ENCODE data around the gene CYB5R3. TPM values are rescaled to one million over a fixed set of nuclear protein-coding genes. Genes with fewer than 3 reads are reported as not detected.
"Not testable (repeated sequence)": the region's sequence is repeated elsewhere in the genome, so short reads cannot be mapped to it uniquely, and the experiment has no call there.

Gene CYB5R3
- total RNA-seq, 1 experiment from 2014 or later, result 85.4 TPM

DNA sequence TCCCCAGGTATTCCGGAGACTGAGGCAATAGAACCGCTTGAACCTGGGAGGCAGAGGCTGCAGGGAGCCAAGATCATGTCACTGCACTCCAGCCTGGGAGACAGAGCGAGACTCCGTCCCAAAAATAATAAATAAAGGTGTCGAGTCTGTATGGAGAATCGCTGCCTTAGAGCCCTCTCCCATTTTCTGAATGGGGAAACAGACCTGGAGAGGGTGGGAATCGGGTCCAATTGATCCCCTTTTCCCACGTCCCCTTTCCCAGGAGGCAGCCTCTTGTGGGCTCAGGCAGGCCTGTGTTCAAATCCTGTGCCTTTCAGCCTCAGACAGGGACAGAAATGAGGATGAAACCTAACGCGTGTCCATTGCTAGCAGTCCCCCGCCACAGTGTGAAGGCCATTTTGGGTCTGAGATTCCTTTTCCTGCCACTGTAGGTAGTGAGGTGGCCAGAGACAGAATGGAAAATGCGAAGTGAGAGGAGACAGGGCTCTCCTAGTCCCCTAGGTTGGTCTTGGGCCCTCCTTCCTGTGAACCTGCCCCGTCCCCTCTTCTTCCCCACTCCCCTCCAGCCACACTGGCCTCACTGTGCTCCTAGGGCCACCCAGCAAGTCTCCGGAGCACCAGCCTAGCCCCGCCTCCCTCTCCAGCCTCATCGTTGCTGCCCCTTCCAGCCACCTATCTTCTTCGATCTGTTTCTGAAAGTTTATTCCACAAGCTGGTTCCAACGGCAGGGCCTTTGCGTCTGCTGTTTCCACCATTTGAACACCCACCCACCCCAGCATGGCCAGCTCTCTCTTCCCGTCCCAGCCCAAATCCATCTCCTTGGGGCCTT is 31.8 kb downstream of the CYB5R3 start (continued):
- no peak for TF ChIP-seq SMAD3 (CRISPR knock-in tag; IDR thresholded peaks at IDR 0.05; ENCODE audit: borderline replicate concordance)

DNA sequence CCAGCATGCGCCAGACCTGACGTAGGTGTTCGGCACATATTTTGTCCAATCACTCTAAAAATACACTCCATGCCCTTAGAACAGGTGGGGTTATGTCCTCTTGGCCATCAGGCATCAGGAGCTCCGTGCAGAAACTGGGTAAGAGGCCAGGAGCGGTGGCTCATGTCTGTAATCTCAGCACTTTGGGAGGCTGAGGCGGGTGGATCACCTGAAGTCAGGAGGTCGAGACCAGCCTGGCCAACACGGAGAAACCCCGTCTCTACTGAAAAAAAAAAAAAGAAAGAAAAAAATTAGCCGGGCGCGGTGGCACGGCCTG is 33.4 kb downstream of the CYB5R3 start:
- DNase-seq (ENCODE audit: low spot score); H3K9me3 Mint-ChIP-seq; ATAC-seq; H3K27me3 Mint-ChIP-seq (ENCODE audit: low read depth): not testable (repeated sequence)
- CTCF ChIA-PET, result interaction anchor here (0.5 to 3.0 kb wide), 4 partner anchors 34 to 179 kb away, joined by 3 to 7 read pairs (median 6); partner anchors contain the start of gene CYB5R3
- Mint-ChIP-seq H3K4me1 (peaks cover 30% of the 10 kb centered on the region), H3K36me3 (peaks cover 16% of the 10 kb centered on the region), H3K4me3 (peak overlapping the region; percentile 90), H3K27ac (peak overlapping the region; percentile 100)
- POLR2A ChIA-PET, result interaction anchor here (0.6 to 1.5 kb wide), 5 partner anchors 40 to 252 kb away, joined by 3 to 5 read pairs (median 3); no protein-coding TSS in a partner anchor

- ChIA-PET POLR2A (interaction anchor here (0.6 to 1.5 kb wide), 5 partner anchors 40 to 253 kb away, joined by 3 to 5 read pairs (median 3); no protein-coding TSS in a partner anchor), CTCF (interaction anchor here (0.6 to 3.0 kb wide), 6 partner anchors 8 to 573 kb away, joined by 3 to 7 read pairs (median 5); partner anchors contain the start of gene CYB5R3)
- peaks cover 18% of the 10 kb centered on the region for H3K36me3 Mint-ChIP-seq
- no peak for TF ChIP-seq ZNF396 (CRISPR knock-in tag; IDR thresholded peaks at IDR 0.05; ENCODE audit: borderline replicate concordance)
- TF ChIP-seq MYBL2 (CRISPR knock-in tag; IDR thresholded peaks at IDR 0.05), result peak; percentile 79; the same call in 1 of the 2 replicates
- TF ChIP-seq ETV6 (CRISPR knock-in tag; IDR thresholded peaks at IDR 0.05), result peak; percentile 97
- no peak for TF ChIP-seq ZNF317 (CRISPR knock-in tag; IDR thresholded peaks at IDR 0.05; ENCODE audit: borderline replicate concordance, low read depth)
- TF ChIP-seq NFYB (CRISPR knock-in tag; conservative IDR thresholded peaks at IDR 0.05; ENCODE audit: low read depth), result no peak; the same call in 1 of the 2 replicates
- TF ChIP-seq ATF2 (CRISPR knock-in tag; IDR thresholded peaks at IDR 0.05; ENCODE audit: borderline replicate concordance, low read depth), result peak; percentile 40; the same call in 1 of the 2 replicates
- TF ChIP-seq CBFB (CRISPR knock-in tag; IDR thresholded peaks at IDR 0.05; ENCODE audit: low read depth), result peak; percentile 43; the same call in 1 of the 2 replicates
- peak; percentile 88 for TF ChIP-seq SMAD4 (CRISPR knock-in tag; IDR thresholded peaks at IDR 0.05)
- TF ChIP-seq SP1 (CRISPR knock-in tag; conservative IDR thresholded peaks at IDR 0.05), result peak; percentile 67; the same call in 1 of the 2 replicates
- TF ChIP-seq, protein P1, sequence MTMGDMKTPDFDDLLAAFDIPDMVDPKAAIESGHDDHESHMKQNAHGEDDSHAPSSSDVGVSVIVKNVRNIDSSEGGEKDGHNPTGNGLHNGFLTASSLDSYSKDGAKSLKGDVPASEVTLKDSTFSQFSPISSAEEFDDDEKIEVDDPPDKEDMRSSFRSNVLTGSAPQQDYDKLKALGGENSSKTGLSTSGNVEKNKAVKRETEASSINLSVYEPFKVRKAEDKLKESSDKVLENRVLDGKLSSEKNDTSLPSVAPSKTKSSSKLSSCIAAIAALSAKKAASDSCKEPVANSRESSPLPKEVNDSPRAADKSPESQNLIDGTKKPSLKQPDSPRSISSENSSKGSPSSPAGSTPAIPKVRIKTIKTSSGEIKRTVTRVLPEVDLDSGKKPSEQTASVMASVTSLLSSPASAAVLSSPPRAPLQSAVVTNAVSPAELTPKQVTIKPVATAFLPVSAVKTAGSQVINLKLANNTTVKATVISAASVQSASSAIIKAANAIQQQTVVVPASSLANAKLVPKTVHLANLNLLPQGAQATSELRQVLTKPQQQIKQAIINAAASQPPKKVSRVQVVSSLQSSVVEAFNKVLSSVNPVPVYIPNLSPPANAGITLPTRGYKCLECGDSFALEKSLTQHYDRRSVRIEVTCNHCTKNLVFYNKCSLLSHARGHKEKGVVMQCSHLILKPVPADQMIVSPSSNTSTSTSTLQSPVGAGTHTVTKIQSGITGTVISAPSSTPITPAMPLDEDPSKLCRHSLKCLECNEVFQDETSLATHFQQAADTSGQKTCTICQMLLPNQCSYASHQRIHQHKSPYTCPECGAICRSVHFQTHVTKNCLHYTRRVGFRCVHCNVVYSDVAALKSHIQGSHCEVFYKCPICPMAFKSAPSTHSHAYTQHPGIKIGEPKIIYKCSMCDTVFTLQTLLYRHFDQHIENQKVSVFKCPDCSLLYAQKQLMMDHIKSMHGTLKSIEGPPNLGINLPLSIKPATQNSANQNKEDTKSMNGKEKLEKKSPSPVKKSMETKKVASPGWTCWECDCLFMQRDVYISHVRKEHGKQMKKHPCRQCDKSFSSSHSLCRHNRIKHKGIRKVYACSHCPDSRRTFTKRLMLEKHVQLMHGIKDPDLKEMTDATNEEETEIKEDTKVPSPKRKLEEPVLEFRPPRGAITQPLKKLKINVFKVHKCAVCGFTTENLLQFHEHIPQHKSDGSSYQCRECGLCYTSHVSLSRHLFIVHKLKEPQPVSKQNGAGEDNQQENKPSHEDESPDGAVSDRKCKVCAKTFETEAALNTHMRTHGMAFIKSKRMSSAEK (CRISPR knock-in tag; IDR thresholded peaks at IDR 0.05; ENCODE audit: borderline replicate concordance), result peak; percentile 100
- peak; percentile 88; the same call in 1 of the 2 replicates for TF ChIP-seq ZBTB43 (CRISPR knock-in tag; IDR thresholded peaks at IDR 0.05)
- peak; percentile 91 for TF ChIP-seq CREM (CRISPR knock-in tag; IDR thresholded peaks at IDR 0.05)
- peak; percentile 88 for TF ChIP-seq NR1H2 (CRISPR knock-in tag; IDR thresholded peaks at IDR 0.05)
- peak; percentile 97 for TF ChIP-seq CDX4 (CRISPR knock-in tag; IDR thresholded peaks at IDR 0.05; ENCODE audit: borderline replicate concordance)
- TF ChIP-seq, protein P2, sequence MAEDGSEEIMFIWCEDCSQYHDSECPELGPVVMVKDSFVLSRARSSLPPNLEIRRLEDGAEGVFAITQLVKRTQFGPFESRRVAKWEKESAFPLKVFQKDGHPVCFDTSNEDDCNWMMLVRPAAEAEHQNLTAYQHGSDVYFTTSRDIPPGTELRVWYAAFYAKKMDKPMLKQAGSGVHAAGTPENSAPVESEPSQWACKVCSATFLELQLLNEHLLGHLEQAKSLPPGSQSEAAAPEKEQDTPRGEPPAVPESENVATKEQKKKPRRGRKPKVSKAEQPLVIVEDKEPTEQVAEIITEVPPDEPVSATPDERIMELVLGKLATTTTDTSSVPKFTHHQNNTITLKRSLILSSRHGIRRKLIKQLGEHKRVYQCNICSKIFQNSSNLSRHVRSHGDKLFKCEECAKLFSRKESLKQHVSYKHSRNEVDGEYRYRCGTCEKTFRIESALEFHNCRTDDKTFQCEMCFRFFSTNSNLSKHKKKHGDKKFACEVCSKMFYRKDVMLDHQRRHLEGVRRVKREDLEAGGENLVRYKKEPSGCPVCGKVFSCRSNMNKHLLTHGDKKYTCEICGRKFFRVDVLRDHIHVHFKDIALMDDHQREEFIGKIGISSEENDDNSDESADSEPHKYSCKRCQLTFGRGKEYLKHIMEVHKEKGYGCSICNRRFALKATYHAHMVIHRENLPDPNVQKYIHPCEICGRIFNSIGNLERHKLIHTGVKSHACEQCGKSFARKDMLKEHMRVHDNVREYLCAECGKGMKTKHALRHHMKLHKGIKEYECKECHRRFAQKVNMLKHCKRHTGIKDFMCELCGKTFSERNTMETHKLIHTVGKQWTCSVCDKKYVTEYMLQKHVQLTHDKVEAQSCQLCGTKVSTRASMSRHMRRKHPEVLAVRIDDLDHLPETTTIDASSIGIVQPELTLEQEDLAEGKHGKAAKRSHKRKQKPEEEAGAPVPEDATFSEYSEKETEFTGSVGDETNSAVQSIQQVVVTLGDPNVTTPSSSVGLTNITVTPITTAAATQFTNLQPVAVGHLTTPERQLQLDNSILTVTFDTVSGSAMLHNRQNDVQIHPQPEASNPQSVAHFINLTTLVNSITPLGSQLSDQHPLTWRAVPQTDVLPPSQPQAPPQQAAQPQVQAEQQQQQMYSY (CRISPR knock-in tag; IDR thresholded peaks at IDR 0.05), result no peak
- TF ChIP-seq TP53 (CRISPR knock-in tag; IDR thresholded peaks at IDR 0.05), result peak; percentile 94
- TF ChIP-seq, protein P3, sequence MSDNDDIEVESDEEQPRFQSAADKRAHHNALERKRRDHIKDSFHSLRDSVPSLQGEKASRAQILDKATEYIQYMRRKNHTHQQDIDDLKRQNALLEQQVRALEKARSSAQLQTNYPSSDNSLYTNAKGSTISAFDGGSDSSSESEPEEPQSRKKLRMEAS (CRISPR knock-in tag; IDR thresholded peaks at IDR 0.05), result peak; percentile 75; the same call in 1 of the 2 replicates
These were observed 33.9 kb downstream of the CYB5R3 start for GRCh38 chr22:42615092-42615859.

More at GRCh38 chr22:42615092-42615859, 33.9 kb downstream of the CYB5R3 start:
- DNase-seq (ENCODE audit: low spot score) (peak; percentile 78), ATAC-seq (peak; percentile 88)
- Mint-ChIP-seq H3K27me3 (ENCODE audit: low read depth) (no peaks in the 10 kb centered on the region), H3K4me1 (peaks cover 32% of the 10 kb centered on the region), H3K9me3 (no peaks in the 10 kb centered on the region), H3K4me3 (peak overlapping the region; percentile 90), H3K27ac (peak overlapping the region; percentile 100)

Measured in WTC11 (cell line).